GM18502 (cell line): ENCODE data around the gene TBC1D2B.

Experiments
- ATAC-seq: cut with Tn5 transposase; IDR thresholded peaks from one replicate; pipeline ENCODE4 v1.9.1; 2021; ENCODE audit warnings: mild to moderate bottlenecking; ENCODE audit not compliant: unreplicated experiment, poor library complexity

TBC1D2B gene

DNA sequence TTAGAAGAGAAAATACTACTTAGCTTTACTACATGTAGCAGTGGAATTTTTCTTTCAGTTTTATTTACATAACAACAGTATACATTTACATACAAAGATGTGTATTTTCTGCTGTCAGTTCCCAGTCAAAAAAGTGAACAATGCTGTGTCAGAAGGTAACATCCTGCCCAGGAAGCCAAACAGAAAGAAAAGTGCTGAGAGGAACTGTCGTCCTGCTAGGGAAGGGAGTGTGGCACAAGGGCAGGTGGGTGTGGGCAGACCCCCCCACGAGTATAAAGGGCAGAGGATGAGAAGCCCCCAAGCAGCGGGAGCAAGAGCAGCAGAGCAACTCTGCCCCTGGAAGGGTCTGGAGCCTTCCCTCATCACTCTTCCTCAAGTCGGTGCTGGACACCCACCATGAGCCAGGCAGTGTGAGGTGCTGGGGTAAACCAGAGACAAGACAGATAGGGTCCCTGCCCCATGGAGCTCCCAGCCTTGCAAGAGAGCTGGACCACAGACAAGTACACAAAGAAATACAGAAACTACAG, 39.7 kb downstream of the TBC1D2B start:
- ATAC-seq: no peak

DNA sequence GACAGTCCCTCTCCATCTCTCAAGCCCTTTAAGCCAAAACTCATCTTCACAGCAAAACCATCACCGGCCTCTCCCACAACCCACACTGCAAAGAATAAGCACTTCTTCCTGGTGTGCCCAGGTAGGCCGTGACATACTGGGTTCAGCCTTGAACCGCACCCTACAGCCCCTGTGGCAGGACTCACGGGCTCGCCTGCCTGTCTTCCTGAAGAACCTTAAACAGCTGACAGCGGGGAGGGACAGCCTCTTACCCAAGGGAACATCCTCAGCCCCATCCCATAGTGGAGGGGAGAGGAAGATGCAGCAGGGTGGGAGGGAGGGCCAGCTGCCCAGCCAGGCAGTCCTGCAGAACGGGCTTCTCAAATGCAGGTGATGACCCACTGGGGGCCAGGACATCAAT, 40.2 kb downstream of the TBC1D2B start:
- ATAC-seq: no peak

DNA sequence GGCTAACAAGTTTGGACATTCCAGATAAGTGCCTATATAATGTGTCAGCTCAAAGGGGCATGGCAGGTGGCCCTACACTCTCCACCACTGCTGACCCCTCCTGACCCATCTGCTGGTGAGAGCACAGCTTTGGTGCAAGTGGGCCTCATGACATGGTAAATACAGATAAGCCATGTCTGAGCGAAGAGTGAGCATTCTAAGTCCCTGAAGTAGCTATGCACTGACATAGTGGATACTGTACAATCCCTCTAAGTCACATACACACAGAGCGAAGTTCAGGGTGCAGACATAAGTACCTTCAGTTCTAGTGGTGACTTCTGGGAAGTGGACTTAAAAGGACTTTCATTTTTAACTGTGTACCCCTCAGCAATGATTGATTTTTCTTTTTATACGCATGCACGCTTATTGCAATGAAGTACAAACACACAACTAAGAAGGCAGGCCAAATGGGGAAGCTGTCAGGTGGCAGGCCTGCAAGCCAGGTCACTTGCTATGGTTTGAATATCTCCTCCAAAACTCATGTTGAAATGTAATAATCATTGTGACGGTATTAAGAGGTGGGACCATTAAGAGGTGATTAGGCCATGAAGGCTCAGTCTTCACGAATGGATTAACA, 41.5 kb downstream of the TBC1D2B start:
- no peak for ATAC-seq

DNA sequence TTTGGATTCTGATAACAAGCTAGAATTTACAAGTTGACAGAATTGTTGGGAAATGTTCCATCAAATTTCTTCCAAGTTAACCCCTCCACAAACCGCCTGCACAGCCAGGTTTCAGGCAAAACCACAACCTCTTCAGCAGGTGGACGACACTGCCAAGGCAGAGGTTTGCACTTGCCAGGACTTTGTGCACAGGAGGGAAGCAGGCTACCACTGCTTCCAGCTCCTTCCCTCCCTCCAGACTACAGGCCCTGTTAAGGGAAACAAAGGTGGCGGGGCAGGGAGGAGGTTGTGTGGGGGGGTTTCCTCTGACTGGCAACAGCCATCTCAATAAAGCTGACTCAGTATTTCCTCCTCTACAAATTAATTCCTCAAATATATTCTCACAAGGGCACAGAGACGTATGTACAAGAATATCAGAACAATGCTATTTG, 42.2 kb downstream of the TBC1D2B start:
- ATAC-seq: no peak

DNA sequence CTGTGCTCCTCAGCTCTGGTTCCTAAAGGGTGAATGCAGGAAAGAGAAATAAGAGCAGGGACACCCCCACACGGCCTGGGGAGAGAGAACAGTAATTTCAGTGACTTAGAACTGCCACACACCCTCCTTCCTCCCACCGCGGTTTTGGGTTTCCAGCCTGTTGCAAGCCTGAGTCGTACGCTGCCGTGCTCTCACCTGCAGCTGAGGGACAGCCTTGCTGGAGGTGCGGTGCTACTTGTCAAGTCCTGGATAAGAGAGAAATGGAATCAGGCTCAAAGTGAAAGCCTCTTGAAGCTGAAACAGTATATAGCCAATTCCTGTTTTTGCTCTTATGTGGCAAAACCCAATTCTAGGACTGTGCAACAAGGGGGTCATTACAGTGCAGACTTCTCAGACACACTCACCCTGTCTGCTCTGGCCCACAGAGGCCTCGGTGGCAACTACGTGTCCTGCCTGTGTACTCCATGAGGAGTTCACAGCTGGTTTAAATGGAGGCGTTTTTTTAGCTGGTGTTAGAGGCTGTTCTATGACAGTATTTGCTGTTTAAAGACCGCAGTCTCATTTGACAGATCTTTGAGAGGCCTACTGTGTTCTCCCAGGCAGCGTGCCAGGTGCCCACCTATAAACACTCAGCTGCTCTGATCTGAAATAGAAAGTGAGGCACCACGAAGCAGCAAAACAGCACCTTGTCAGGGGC, 42.9 kb downstream of the TBC1D2B start:
- peak; percentile 83 for ATAC-seq

DNA sequence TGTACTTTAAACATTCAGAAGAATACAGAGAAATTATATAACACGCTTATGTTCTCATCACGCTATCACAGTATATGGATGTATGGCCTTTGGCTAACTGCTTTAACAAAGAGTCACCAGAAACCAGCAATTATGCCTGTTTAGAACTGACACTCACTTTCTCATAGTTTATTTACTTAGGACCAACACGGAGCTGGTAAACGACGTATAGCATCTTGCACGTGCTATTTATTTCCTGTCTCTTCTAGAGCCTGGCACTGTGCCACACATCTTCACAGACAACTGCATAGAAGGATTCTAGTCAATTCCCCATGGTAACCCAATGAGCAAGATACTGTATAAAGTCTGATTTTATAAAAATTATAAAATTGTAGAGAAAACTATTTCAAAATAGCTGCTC, 43.6 kb downstream of the TBC1D2B start:
- ATAC-seq: peak; percentile 12

DNA sequence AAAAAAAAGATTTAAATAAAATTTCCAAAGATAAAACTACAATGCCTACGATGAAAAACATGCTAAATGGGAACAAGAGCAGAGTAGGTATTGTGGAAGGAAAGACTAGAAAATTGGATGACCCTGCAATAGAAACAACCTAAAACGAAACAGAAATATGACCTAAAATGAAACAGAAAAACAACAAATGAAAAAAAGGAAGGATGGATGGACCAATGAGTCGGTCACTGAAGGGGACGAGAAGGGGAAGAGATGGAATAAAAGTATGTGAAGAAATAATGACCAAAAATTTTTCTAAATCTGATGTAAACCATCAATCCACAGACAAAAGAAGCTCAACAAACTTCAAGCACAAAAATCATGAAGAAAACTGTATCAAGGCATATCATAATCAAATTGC, 44.8 kb downstream of the TBC1D2B start:
- no peak for ATAC-seq

DNA sequence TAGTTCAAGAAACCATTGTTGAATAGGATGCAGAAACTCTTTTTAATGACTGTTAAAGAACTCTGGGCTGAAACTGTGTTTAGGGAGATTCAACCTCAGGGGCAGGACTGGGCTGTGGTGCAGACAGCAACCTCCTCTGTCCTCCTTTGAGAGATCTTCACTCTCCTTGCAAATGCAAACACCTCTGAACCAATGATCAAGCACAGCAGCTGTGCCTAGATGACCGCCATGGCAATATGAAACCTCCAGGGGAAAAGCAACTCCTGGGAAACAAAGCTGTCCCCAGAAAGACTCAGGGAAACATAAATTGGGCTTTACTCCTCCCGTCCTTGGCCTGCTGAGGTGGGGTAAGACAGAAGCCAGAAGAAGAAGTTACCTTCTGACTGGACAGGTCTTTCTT, 52.6 kb downstream of the TBC1D2B start:
- ATAC-seq: no peak

DNA sequence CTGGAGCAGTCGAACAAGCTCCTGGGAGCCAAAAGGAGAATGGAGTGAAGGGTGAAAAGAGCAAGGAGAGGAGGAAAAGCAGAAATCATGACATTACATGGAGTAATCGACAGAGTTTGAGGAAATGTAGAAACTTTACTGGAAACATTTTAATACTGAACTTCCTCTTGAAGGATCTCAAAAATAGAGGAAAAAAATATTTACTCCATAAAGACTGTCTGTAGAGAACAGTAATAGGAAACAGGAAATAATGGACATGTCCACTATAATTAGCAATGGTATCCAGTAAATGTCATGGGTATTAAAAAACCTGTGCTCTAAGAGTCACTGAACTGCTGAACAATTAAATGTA, 53.0 kb downstream of the TBC1D2B start:
- no peak for ATAC-seq

DNA sequence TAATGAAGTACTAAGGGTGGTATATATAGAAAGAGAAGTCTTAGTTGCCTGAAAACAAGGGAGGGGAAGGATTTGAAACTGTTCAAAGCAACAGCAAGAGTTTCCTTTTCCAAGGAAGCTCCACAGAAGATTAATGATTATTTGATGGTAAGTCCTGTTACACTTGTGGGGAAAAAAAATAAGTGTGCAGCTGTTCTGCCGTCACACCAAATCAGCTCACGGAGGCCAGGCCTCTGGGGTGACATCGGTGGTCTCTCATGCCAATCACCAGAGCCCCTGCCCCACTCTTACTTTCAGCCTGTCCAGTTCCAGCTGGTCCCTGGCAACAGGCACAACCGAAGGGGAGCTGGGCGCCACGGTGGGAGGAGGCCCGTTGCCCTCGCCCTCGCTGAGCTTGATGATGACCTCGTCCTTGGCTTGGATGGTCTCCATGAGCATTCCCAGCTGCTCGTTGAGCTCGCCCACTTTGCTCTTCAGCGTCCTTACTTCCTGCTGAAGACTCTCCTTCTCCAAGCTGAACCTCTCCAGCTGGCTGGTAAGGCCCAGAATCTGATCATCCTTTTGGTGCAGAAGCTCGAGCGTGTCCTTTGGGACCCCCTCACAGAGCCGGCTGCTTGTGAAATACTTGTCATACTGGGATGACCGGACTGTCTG, 53.5 kb downstream of the TBC1D2B start:
- no peak for ATAC-seq

DNA sequence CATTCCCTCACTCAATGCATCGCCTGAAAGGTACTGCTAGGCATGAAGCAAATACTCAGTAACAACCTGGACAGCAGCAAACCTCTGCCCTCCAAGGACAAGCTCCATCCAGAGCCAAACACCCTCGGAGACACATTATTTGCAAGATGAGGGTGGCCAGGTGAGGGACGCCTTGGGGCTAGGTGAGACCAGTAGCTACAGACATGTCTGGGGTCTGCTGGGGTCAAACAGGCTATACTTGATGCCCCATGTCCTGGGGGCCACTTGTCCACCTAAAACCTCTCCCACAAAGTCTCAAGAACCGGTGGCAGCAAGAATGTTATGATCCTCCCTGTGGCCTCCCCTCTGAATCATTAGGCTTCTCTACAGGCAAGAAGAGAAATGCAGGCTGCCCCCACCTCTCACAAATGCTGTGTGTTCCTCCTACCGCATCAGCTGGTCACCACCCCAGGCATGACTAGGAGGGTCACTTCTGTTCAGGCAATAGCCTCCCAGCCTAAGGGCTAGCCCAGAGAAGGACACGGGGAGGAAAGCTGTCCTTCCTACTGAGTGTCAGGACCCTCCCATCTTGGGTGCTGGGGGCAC, 54.3 kb downstream of the TBC1D2B start:
- no peak for ATAC-seq

DNA sequence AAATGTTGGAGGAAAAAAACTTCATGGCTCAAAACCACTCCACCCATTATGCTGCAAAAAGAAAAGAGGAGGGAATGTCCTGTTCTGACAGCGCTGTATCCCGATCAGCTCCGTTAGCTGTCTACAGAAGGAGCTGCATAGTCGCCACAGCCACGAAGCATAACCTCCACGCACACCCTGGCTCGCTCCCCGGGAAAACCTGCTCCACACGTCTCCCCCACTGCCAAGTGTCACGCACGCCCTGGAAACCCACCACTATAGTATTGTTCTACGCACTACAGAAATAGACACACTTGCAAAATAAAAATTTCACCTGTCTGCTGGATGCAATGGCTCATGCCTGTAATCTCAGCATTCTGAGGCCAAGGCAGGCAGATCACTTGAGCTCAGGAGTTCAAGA, 55.8 kb downstream of the TBC1D2B start:
- no peak for ATAC-seq

DNA sequence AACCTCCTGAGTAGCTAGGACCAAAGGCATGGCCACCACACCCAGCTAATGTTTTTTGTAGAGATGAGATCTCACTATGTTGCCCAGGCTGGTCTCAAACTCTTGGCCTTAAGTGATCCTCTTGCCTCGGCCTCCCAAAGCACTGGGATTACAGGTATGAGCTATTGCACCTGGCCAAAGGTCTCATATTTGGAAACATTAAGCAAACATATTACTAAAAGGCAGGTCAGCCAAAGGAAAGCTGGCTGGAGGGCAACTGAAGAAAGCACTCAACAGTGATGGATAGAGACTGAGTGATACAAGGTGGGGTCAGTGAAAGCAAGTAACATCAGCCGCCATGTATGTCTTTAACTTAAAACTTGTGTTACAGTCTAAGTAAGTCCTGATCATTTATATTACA, 57.5 kb downstream of the TBC1D2B start:
- ATAC-seq: no peak

DNA sequence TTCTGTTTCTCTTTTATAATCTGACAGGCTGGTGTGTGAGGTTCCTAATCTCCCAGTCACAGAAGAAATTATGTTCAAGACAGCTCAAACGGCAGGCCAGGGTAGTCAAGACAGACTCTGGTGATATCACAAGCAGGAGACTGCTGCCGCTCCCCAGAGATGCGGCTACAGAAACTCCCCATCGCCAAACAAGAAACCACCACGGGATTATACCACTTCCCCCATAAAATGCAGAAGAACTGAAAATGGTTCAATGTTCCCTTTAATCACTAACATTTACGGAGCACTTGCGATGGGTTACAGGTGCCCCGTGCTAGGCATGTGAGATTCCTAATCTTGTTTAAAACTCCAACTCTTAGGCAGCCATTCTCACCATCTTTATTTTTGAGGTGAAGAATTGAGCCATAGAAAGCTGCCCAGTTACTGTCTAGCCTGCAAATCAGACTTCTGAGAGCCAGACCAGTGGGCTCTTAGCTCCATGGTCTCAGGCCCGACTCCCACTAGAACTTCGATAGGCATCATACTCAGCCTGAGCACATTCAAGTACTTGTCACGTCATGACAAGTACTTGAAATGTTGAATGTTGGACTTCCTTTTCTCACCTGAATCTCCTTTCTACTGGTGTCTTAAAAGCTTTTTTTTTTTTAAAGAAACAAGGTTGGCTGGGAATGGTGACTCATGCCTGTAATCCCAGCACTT, 58.4 kb downstream of the TBC1D2B start:
- ATAC-seq: no peak

DNA sequence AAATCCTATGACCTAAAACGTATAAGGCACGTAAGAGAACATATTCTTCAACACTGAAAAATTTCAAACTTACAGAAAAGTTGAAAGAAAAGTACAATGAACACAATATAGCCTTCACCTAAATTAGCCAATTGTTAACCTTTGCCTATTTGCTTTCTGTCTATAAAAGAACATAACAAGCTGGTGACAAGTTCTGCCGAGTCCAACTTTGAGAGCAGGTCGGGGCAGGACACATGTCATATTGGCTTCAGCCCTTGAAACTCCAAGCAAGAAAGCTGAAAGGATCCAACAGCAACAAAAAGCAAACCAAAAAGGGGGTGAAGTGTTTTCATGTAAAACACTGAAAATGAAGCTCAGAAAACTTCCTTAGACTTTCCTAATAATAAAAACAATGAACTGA, 59.1 kb downstream of the TBC1D2B start:
- no peak for ATAC-seq

DNA sequence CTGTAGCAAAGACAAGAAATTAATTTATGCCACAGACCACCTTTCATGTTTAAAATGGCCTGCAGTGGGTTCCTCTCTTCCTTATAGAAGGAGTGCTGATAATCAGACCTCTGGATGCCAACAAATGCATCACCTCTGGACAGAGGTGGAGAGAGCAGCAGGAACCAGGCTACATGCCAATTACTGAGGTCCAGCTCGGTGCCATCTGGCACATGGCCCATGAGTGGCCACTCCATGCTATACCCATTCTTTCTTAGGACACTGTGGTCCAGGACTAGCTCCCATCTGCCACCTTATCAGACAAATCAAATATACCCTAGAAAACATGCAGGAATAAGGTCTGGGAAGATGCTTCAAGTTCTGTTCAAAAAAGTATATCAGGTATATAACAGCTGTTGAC, 60.7 kb downstream of the TBC1D2B start:
- ATAC-seq: no peak

DNA sequence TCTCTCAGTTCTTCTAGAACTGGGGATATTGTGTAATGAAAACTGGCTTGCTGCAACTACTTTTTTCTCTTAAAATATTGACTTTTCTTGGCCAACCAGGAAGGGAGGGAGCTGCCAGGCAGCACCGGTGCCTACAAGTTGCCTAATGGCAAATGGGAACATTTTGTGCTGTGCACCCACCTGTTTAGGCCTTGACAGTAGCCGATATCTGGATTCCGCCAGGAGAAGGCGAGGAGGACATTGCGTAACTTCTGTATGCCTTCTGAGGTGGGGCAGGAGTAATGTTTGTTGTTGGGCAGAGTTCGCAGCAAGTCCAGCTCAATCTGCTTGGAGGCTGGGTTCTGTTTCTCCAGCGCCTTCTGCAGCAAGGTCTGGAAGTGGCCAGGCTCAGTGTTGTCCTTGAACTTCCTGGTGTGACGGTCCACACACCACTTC, 64.9 kb downstream of the TBC1D2B start:
- ATAC-seq: no peak

DNA sequence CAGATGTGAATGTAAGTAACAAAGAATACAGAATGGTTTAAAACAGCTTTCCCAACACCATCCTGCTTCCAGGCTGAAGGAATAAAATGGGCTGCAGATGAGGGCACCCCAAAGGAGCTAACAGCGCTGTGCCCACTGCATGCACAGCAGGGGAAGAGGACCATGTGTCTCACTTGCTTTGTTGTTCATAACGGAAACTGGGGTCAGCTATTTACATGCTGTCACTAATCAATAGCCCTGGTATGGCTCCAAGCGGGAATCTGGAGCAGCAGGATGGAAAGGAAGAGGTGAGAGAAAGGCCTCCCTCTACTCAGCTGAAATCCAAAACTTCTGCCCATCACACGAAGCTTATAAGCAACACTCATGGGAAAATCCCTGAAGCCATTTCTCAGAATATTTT, 67.4 kb downstream of the TBC1D2B start:
- no peak for ATAC-seq

DNA sequence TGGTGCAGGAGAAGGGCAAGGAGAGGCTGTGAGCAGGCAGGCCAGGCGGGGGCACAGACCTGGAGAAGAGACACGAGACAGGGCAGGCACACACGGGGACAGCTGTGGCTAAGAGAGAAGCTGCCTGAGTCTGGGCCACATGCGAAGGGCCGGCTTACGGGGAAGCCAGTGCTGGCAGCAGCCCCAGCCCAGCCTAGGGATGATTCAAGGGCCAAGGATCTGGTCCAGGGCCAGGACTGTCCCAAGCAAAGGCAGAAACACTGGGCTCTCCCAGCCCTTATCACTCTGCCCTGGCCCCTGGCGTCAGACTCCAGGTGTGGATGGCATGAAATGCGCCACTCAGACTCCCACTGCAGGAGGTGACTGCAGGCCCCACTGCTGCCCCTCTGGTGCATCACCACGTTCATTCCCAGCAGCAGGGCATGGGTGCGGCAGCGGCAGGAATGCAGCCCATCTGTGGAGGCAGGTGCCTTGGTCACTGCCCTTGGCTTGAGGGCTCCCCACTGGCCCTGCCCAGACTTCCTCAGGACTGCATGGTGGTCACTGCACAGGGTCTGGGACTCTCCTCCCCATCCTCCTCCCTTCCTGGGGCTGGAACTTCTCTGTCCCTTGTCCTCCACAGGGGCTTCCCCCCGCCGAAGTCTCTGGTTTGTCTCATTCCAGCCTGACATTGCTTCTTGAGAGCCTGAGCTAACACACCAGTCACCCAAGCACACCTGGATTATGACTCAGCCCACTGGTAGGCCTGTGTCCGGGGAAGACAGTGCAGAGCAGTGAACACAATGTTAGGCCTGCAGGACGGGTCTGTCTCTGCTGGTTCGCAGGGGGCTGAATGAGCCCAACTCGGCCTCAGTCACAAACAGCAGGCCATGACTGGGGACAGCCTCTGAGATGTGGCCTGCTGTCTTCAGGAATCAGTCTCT, 69.3 kb downstream of the TBC1D2B start:
- ATAC-seq: no peak
